Measurements from ENCODE around the gene BRCC3. TPM values are rescaled to one million over a fixed set of nuclear protein-coding genes. Genes with fewer than 3 reads are reported as not detected.

The BRCC3 gene
- total RNA-seq, 1 donor from 2014 or later: 11.5 TPM

DNA sequence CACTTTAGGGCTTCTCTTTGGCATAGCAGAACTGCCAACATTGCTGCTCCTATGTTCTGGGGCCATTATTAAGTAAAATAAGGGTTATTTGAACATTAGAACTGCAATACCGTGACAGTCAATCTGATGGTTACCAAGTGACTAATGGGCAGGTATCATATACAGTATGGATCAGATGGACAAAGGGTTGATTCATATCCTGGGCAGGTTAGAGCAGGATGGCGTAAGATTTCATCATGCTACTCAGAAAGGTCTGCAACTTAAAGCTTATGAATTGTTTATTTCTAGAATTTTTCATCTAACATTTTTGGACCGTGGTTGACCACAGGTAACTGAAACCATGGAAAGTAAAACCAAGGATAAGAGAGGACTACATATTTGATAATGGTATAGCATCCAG, 40.9 kb downstream of the BRCC3 start:
- Histone ChIP-seq H3K27me3 (no peaks in the 10 kb centered on the region), H3K36me3 (no peaks in the 10 kb centered on the region), H3K27ac (no peak overlapping the region), H3K4me3 (no peak overlapping the region), H3K9me3 (no peaks in the 10 kb centered on the region), H3K4me1 (no peaks in the 10 kb centered on the region)
- TF ChIP-seq POLR2A (IDR thresholded peaks at IDR 0.05) (no peak), POLR2AphosphoS5 (IDR thresholded peaks at IDR 0.05; ENCODE audit: insufficient read depth in 1 of 2, low read depth in 1 of 2) (no peak)
- TF ChIP-seq, protein P1, sequence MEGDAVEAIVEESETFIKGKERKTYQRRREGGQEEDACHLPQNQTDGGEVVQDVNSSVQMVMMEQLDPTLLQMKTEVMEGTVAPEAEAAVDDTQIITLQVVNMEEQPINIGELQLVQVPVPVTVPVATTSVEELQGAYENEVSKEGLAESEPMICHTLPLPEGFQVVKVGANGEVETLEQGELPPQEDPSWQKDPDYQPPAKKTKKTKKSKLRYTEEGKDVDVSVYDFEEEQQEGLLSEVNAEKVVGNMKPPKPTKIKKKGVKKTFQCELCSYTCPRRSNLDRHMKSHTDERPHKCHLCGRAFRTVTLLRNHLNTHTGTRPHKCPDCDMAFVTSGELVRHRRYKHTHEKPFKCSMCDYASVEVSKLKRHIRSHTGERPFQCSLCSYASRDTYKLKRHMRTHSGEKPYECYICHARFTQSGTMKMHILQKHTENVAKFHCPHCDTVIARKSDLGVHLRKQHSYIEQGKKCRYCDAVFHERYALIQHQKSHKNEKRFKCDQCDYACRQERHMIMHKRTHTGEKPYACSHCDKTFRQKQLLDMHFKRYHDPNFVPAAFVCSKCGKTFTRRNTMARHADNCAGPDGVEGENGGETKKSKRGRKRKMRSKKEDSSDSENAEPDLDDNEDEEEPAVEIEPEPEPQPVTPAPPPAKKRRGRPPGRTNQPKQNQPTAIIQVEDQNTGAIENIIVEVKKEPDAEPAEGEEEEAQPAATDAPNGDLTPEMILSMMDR (IDR thresholded peaks at IDR 0.05): no peak
- DNase-seq (ENCODE audit: extremely low spot score in 2 of 2): no peak
- intact Hi-C loops (cut with DNase I): no loop called here

DNA sequence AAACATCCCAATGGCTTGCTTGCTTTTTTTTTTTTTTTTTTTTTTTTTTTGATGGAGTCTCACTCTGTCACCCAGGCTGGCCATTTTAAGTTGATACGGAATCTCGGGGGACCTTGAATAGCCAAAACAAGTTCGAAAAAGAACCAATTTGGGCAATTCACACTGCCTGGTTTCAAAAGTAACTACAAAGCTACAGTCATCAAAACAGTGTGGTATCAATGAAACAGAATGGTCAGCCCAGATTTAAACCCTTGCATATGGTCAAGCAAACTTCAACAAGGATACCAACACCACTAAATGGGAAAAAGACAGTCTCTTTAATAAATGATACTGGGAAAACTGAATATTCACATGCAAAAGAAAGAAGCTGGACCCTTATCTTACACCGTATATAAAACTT, 41.8 kb downstream of the BRCC3 start:
- Histone ChIP-seq H3K36me3 (no peaks in the 10 kb centered on the region), H3K27me3 (no peaks in the 10 kb centered on the region), H3K4me3 (no peak overlapping the region), H3K4me1 (no peaks in the 10 kb centered on the region), H3K9me3 (no peaks in the 10 kb centered on the region), H3K27ac (no peak overlapping the region)
- no peak for DNase-seq (ENCODE audit: extremely low spot score in 2 of 2)
- TF ChIP-seq POLR2A (IDR thresholded peaks at IDR 0.05) (no peak), POLR2AphosphoS5 (IDR thresholded peaks at IDR 0.05; ENCODE audit: insufficient read depth in 1 of 2, low read depth in 1 of 2) (no peak)
- TF ChIP-seq, protein P1 (IDR thresholded peaks at IDR 0.05): no peak
- intact Hi-C loops (cut with DNase I): no loop called here

DNA sequence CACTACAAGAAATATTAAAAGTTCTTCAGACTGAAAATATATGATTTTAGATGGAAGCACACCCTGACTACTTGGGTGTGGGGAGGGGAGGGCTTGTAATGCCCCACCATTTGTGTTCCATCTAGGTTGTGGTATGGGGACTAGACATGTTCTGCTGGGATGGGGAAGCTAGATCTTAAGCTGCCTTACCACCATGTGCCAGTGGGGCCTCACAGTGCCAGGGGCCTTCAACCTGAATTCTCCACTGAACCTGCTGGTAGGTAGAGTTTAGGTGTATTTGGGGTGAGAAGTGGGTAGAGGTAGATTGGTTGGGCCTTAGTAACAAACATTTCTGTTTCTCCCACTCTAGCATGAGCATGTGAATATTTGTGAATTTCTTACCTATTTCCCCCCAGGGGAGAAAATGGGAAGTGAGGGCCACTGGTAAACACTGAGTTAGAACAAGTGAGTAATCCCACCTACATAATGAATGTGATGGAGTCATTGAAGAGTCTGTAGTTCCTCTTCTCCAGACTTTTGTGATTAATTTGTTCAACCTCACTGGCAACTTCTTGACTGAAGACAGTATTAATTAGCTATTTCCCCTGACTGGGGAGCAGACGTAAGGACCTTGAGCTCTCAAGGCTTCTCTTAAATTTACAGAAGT, 44.0 kb downstream of the BRCC3 start:
- Histone ChIP-seq H3K4me1 (no peaks in the 10 kb centered on the region), H3K36me3 (no peaks in the 10 kb centered on the region), H3K27me3 (no peaks in the 10 kb centered on the region), H3K27ac (no peak overlapping the region), H3K4me3 (no peak overlapping the region), H3K9me3 (no peaks in the 10 kb centered on the region)
- DNase-seq (ENCODE audit: extremely low spot score in 2 of 2): no peak
- intact Hi-C loops (cut with DNase I): no loop called here
- TF ChIP-seq POLR2AphosphoS5 (IDR thresholded peaks at IDR 0.05; ENCODE audit: insufficient read depth in 1 of 2, low read depth in 1 of 2) (no peak), POLR2A (IDR thresholded peaks at IDR 0.05) (no peak)
- TF ChIP-seq, protein P1 (IDR thresholded peaks at IDR 0.05): no peak

DNA sequence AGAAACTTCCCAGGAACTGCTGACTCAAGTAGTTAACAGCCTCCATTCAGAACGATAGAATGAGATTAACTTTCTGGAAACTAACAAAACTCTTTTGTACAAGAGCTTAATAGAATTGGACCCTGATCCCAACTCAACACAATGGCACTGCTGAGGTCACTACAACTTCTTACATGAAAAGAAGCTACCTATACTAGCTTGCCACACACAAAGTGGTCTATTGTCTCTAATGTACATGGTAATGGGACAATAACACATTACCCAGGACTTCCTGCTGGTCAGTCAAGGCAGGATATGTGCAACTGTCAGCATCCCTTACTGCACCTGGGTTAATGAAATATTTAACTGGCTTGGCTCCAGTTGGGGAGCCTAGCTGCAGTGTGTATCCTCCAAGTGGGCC, 56.2 kb downstream of the BRCC3 start:
- no peak for DNase-seq (ENCODE audit: extremely low spot score in 2 of 2)
- intact Hi-C loops (cut with DNase I): no loop called here

DNA sequence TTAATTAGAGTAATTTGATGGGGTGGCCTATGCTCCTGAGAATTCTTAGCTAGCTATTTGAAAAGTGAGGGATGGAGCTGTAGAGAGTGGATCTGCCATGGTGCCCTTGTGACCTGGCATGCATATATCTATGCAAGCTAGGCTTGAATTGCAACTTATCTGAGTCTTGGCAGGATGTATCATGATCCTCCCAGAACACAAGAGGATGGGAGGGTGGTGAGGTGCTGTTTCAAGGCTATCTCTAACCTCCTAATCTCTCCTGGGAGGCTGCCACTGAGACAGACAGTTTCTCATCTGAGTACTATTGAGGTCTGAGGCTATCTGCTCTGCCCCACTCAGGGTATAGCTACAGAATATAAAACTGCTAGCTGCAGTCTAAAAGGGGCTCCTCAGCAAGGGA, 56.6 kb downstream of the BRCC3 start:
- no peaks in the 10 kb centered on the region for H3K36me3 ChIP-seq
- DNase-seq (ENCODE audit: extremely low spot score in 2 of 2): no peak
- intact Hi-C loops (cut with DNase I): no loop called here
- H3K27ac ChIP-seq: no peak overlapping the region
- no peak overlapping the region for H3K4me3 ChIP-seq
- no peaks in the 10 kb centered on the region for H3K9me3 ChIP-seq
- H3K4me1 ChIP-seq: no peaks in the 10 kb centered on the region
- no peak for TF ChIP-seq POLR2AphosphoS5 (IDR thresholded peaks at IDR 0.05; ENCODE audit: insufficient read depth in 1 of 2, low read depth in 1 of 2)
- TF ChIP-seq POLR2A (IDR thresholded peaks at IDR 0.05): no peak
- TF ChIP-seq, protein P1 (IDR thresholded peaks at IDR 0.05): no peak
- no peaks in the 10 kb centered on the region for H3K27me3 ChIP-seq

More for the DNA sequence above, 56.2 kb downstream of the BRCC3 start:
- no peak overlapping the region for H3K4me3 ChIP-seq
- no peaks in the 10 kb centered on the region for H3K27me3 ChIP-seq
- H3K4me1 ChIP-seq: no peaks in the 10 kb centered on the region
- no peaks in the 10 kb centered on the region for H3K36me3 ChIP-seq
- TF ChIP-seq POLR2A (IDR thresholded peaks at IDR 0.05): no peak
- no peak for TF ChIP-seq POLR2AphosphoS5 (IDR thresholded peaks at IDR 0.05; ENCODE audit: insufficient read depth in 1 of 2, low read depth in 1 of 2)
- TF ChIP-seq, protein P1 (IDR thresholded peaks at IDR 0.05): no peak
- no peaks in the 10 kb centered on the region for H3K9me3 ChIP-seq
- no peak overlapping the region for H3K27ac ChIP-seq
